Suprapubic skin (tissue), 4 donors: ENCODE results near the gene NR2C1.

Experiments used
- CTCF ChIP-seq, 2 donors: fragments of 200-600 bp in 1 of 2; fragments of 450-650 bp in 1 of 2; sonication (generic) in 1 of 2; IDR thresholded peaks; one replicate each; pipeline ENCODE4 v1.5.1; 2016 to 2019; ENCODE audit warnings: antibody characterized with exemption in 2 of 2, mild to moderate bottlenecking in 1 of 2, moderate library complexity in 1 of 2
- POLR2A ChIP-seq, 2 donors: fragments of 450-650 bp; IDR thresholded peaks; one replicate each; pipeline ENCODE4 v1.6.1; 2017; ENCODE audit warnings: antibody characterized with exemption in 2 of 2, mild to moderate bottlenecking in 2 of 2, moderate library complexity in 2 of 2
- POLR2AphosphoS5 ChIP-seq, 3 donors: sonication (generic); formaldehyde crosslinking; IDR thresholded peaks; one replicate each; pipeline ENCODE4 v1.6.1; 2017; ENCODE audit warnings: antibody characterized with exemption in 3 of 3

- TF ChIP-seq CTCF (IDR thresholded peaks at IDR 0.05) (no peak), POLR2A (IDR thresholded peaks at IDR 0.05) (no peak), POLR2AphosphoS5 (IDR thresholded peaks at IDR 0.05) (no peak)
Observed at GRCh38 chr12:95003921-95004272, 69.5 kb downstream of the NR2C1 start.
